ENCODE data around the gene SLC6A13.
"Not testable (repeated sequence)": the region's sequence is repeated elsewhere in the genome, so short reads cannot be mapped to it uniquely, and the experiment has no call there.

SLC6A13 gene

DNA sequence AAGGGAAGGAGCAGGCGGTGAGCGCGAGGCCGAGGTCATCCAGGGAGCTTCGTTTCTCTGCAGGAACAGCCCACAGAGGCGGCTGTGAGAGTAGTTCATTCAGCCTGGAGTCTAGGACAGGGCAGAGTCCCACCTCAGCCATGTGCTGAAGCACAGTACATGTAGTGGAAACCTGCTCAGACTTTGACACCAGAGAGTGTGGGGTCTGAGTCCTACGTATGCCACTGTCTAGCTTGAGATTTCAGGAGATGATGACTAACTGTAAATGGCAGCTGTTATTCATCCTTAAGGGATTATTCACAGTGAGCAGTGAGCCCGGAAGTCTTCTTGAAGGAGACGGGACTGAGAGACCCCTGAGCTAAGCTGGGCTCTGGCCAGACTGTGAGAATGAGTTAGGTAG lies 938 bp upstream of the SLC6A13 start:
- DNase-seq, result no peak

DNA sequence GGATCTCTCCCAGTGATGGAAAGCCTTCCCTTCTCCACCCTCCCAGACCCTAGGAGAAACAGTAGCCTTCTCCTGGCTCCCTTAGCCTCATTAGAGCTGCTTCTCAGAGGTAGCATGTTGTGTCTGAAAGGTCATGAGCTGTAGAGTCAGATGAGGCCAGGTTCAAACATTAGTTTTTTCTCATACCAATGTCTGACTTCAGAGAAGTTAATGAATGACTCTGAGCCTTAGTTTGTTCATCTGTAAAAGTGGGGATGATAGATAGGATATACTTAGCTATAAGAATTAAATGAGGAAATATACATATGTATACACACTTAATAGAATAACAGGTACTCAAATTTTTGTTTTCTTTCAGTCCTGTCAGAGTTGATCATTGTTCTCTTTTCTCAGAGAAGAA lies 523 bp downstream of the SLC6A13 start:
- no peak for DNase-seq

DNA sequence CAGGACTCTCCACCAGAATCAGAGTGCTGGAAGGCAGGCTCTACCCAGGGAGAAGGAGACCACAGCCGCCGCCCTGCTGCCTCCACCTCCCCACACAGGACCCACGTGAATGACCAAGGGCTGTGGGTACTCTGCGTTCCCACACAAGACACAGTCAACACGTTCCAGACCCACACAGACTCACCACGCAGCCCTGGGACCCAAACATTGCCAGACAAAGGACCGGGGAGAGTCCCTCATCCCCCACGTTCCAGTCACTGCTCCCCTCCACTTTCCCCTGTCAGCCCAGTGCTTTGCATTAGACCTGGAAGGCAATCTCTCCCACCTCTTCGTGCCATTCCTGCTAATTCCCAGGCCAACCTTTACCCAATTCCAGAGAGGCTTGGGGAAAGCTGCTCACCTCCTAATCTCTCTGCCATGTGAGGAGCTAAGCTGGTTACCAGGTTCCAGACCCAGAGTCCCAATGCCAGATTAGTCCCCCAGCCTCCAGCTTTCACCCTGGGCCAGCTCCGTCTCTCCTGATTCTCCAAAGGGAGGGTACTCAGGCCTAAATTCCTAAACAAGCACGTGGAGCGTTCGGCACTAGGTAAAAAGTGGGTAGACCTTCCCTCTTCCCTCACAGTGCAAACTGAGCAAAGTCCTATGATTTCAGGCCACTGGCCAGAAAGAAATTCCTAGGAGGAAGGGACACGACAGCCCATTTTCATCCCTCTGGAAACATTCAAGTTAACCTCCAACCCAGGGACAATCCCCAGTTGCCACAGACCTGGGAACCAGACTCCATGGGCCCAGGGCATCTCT lies 4.9 kb downstream of the SLC6A13 start:
- DNase-seq, result no peak

DNA sequence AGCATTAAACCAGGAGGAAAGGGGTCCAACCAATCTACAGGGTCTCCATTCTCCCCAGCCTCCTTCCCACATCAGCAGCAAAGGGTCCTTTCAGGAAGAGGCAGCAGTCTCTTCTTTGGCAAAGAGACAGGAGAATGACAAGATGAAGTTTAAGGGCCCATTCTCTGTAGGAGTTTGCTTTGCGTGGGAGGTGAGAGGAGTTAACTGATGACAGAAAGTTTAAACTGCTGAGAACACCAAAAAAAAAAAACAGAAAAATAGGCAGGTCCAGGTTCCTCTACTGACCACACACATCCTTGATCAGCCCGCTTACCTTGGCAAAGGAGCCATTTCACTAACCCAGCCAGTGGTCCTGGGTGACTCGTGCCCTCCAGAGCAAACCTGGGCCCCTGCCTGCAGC lies 5.7 kb downstream of the SLC6A13 start:
- DNase-seq, result no peak

DNA sequence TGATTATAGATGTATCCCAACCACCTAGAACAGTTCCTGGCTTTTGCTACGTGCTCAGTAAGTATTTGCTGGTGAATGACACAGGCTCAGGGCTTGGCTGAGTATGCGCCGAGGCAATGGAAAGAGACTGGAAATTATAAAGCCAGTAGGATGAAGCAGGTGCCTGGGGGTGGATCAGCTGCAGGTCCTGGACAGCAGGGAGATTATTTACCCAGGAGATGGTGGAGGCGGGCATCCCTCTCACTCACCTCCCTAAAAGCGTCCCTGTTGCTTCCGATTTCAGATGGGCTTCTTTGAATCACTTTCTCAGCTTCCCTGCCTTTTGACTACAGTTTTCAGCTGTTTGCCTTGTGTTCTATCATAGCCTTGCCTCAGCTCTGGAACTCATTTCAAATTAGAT lies 6.4 kb downstream of the SLC6A13 start:
- DNase-seq, result no peak

DNA sequence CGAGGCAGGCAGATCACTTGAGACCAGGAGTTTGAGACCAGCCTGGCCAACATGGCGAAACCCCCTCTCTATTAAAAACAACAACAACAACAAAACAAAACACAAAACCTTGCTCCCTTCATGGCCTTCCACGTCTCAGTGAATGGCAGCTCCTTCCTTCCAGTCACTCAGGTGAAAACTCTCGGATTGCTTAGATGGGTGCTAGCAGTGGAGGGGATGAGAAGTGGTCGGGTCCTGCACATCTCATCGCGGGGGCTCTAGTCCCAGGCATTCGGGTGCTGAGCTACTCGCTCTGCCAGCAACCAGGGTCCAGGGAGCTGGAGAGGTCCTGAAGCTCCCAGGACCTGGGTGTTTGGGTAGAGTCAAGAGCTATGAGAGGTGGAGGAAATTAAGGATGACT lies 7.7 kb downstream of the SLC6A13 start:
- no peak for DNase-seq

DNA sequence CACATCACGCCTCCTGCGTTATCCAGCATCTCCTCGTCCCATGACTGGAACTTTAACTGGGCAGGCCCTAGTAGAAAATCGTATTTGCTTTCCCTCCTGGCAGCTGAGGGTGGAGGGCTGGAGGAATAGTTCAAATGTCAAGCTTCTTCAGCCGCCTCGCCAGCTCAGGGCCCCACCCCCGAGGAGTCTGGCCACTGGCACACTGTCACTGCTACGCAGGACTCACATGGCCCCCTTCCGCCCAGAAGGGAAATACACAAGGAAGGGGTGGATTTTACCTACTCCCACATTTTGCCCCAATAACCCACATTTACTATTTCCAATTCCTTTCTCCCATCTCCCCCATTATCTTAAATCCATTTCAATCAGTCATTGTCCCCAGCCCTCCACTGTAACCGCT lies 8.6 kb downstream of the SLC6A13 start:
- DNase-seq, result no peak

DNA sequence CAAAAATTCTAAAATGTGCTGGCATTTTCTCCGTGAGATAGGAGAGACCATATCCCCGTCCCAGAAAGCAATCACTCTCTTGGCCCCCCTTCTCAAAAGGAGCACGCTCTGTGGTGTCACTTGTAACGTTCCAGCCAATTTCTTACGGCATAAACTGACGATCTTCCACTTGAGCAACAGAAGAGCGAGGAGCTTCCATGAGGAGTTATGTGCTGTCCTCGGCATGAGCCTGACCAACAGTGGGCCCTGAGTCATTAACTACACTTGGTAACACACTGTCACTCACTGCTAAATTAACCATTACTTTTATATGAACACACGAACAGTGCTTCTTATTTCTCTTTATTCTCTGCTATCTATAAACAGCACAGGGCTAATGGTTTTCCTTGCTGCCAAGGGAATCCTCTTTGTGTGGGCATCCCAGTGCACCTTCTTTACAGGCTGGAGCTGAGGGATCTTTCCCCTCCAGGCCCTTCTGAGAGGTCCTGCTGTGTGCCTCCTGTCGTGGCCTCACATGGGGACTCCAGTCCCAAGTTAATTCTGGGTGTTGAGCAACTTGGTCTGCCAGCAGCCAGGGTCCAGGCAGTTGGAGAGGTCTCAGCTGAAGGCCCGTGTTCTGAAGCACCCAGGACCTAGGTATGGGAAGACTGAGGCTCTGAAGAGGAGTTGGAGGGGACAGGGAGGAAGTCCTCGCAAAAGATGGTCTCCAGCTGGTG lies 9.4 kb downstream of the SLC6A13 start:
- DNase-seq, result no peak

DNA sequence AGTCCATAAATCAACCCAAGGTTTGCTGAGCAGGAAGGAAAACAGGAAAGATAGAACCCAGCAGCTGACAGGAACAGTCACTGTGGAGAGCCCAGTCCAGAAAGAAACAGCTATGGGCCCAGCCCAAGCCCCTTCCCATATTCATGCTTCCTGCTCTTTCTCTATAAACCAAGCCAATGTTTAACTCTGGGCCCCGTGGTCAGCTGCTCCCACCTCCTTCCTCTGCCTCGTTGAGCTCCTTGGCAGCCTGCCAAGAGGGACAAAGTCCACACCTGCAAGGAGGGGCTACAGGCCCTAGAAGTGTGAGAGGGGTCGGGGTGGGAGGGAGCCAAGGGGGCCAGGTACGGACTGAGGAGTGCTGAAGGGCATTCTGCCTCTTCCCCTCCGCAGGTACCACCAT lies 10.0 kb downstream of the SLC6A13 start:
- DNase-seq, result no peak

DNA sequence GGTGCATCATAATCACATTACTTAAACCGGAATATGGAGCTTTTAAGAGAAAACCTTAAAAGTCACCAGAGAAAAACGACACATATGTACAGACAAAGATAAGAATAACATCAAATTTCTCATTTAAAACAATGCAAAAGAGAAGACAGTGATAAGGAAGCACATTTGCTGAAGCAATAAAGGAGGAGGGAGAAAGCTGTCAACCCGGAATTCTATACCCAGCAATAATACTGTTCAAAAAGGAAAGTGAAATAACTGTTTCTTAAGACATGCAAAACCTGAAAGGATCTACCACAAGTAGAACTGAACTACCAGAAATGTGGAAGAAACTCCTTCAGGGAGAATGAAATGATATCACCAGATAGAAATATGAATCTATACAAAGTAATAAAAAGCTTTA lies 15.4 kb downstream of the SLC6A13 start:
- no peak for DNase-seq

DNA sequence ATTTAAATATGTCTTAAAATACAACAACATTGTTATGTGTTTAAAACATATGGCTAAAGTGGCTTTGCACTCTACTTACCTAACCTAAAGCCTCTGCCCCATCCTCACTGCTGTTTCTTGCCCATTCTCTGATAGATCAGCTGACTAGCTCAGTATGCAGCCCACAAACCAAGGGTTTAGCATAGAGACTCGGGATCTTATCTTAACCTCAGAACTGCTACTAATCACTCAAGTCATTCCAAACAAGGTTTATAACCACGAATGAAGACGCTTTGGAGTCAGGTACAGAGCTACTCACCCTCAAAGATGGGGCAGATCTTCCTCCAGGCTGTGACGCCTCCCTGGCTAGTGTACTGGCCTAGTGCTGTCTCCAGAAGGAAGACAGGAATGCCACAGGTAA lies 19.3 kb downstream of the SLC6A13 start:
- no peak for DNase-seq

DNA sequence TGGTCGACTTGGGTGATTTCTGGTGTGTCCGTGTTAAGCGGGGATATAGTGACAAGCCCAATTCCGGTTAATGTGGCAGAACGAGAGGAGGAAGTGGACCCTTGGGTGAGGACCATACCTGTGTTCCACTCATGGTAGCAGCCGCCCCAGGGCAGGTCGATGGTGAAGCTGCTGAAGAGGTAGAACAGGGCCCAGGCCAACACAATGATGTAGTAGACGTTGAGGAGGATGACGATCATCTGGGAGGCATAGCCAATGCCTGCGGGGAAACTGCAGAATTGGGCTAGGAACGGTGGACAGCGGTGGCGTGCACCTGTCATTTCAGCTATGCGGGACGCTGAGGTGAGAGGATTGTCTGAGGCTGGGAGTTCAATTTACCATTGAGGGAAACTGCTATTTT lies 20.1 kb downstream of the SLC6A13 start:
- DNase-seq, result no peak

DNA sequence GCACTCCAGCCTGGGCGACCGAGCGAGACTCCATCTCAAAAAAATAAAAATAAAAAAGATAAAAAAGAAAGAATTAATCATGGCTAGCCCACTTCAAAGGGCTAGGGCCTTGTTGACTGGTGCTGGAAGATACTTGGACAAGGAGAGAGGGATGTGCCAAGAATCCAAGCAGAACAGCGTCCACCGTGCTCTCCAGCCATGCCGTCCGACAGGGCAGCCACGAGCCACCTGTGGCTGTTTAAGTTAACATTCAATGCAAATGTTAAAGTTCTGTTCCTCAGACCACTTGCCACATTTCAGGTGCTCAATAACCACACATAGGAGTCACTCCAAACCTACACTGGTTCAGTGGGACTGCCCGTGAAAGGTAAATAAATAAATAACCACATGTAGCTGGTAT lies 21.4 kb downstream of the SLC6A13 start:
- DNase-seq, result no peak

DNA sequence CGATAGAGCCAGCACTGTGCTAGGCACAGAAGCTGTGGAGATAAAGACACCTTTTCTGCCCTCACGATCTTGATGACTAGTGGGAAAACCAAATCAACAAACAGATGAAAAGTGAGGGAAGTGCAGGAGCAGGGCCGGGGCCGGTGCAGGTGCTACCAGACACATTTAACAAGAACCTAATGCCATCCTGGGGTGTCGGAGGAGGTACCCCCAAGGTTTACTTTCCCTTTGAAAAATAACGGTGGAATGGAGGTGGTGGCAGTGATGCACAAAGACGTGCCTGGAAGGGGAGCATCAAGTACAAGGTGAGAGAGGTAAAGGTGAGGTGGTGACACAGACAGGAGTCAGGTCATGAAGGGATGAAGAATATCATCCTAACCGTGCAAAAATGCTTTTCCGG lies 22.1 kb downstream of the SLC6A13 start:
- DNase-seq, result no peak

DNA sequence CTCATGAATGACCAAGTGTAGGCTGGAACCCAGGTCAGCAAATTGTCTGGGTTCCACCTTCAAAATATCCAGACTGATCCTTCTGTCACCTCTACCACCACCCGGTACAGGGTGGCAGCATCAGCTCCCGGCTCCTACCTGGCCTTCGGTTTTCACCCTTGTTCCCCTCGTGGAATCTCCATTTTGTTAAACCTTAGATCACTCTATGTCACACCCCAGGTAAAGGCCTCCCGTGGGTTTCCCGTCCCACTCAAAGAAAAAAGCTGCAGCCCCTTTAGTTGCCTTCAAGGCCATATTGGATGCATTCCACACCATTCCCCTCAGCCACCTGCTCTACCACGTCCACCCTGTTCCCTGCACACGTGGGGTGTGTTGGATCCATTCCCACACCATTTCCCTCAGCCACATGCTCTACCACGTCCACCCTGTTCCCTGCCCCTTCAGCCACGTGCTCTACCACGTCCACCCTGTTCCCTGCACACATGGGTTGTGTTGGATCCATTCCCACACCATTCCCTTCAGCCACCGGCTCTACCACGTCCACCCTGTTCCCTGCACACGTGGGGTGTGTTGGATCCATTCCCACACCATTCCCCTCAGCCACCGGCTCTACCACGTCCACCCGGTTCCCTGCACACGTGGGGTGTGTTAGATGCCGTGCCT lies 23.8 kb downstream of the SLC6A13 start:
- no peak for DNase-seq

DNA sequence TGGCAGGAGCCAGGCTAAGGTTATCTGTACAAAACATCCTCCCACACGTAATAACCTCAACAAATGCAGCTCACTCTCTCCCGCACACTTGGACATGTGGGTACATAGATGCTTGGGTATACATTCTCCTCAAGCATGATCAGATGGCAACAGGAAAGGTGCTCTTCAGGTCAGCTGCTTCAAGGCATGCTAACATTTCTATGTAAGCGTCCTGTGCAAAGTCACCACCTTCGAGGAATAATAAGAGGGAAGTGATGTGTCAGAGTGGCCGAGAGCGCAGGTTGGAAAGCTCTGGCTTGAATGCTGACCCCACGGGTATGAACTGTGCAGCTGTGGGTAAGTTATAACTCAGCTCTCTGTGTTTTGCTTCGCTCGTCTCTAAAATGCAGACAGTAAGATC lies 24.5 kb downstream of the SLC6A13 start:
- DNase-seq, result no peak

DNA sequence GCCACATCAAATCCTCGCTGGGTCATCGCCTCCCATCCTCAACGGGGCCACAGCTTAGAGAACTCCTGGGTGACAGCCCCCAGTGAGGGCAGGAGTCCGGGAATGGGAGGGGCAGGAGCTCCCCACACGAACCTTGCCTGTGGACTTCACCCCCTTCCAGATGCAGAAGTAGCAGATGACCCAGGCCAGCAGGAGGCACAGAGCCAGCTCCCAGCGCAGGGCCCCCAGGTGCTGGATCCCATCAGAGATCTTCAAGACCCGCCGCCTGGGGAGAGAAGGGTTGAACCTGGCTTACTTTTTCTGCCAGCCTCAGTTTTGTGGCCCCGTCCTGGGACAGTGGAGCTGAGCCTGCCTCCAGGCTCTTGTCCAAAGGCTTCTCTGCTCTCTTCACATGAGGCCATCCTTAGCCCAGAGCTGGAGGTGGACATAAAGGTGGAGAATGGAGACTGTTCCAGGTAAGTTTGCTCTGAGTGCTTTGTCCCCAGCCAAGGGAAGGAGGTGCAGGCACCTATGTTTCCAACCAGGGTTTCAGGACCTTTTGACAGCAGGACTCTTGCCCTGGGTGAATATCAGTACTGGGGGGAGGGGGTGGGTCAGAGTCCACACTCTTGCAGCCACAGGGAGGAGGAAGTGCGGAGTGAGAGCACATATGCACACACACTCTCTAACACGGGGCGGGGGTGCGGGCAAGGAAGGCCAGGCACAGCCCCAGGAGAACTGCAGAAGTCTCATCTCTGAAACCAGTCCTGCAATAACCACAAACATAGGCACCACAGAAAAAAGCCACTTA lies 25.4 kb downstream of the SLC6A13 start:
- DNase-seq, result no peak

DNA sequence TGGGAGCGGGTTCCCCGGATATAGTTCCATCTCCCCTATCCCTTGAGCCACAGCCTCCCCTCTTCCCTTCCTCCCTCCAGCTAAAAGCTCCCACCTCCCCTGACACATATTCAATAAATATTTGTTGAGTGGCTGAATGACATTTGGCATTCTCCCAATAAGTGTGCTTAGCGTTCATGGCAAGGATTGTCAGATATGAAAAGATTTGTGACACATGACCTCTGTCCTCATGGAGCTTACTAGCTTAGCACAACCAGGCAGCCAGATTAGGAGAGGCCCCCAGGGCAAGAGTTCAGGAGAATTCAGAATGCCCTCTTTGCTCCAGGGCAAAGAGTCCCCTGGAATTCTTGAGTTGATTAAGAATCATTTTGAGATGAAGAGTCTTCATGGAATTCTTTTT lies 26.2 kb downstream of the SLC6A13 start:
- no peak for DNase-seq

DNA sequence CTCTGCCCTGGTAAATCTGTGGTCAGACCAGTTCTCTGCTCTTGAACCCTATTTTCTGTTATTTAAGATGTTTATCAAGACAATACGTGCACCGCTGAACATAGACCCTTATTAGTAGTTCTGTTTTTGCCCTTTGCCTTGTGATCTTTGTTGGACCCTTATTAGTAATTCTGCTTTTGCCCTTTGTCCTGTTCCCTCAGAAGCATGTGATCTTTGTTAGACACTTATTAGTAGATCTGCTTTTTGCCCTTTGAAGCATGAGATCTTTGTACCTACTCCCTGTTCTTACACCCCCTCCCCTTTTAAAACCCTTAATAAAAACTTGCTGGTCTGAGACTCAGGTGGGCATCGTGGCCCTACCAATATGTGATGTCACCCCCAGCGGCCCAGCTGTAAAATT lies 26.7 kb downstream of the SLC6A13 start:
- DNase-seq, result not testable (repeated sequence)

DNA sequence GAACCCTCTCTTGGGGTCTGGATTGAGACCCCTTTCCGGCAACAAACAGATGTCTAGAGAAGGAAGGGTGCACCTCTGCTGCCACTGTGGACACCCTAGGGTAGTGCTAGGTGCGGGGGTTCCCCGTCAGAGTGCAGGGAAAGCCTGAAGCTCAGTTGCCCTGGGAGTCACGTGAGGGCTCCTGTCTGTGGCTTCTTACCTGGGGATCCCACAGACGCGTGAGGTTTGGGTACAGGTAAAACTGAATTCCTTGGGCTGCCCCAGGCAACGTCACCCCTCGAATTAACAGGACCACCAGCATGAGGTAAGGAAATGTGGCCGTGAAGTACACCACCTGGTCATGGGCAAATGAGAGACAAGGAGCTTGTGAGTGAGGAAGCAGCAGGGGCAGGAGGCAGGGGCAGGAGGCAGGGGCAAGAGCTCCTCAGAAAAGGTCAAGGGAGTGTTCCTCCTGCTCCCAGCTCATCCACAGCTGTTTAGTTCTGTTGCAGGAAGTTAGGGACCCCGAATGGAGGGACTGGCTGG lies 27.7 kb downstream of the SLC6A13 start:
- no peak for DNase-seq

DNA sequence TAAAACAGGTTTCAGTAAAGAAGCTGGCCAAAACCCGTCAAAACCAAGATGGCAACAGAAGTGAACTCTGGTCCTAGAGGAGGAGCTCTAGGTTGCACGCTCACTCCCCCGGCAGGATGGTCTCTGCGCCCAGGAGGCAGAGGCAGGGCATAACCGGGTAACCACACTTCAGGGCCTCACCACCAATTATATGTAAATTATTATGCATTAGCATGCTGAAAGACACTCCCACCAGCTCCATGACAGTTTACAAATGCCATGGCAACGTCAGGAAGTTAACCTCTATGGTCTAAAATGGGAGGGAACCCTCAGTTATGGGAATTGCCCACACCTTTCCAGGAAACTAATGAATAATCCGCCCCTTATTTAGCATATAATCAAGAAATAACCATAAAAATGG lies 28.6 kb downstream of the SLC6A13 start:
- no peak for DNase-seq

DNA sequence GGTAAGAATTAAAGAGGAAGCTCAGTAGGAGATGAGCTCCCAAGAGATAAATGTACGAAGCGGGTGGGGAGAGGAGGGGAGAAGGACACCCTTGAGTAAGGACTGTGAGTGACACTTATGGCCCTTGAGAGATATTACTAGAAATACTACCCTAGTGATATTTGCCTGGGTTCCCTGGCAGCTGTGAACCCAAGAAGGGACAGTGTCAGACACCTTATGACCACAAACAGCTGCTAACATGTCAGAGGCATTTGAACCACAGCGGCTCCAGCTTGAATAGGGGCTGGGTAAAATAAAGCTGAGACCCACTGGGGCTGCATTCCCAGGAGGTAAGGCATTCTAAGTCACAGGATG lies 29.0 kb downstream of the SLC6A13 start:
- DNase-seq, result no peak
